ENCODE measurements around the gene COLEC12. TPM values are rescaled to one million over a fixed set of nuclear protein-coding genes. Genes with fewer than 3 reads are reported as not detected.

COLEC12 gene
- polyA plus RNA-seq, 1 donor (not counting 4 experiments of a cell fraction or from before 2014, with no cell fraction given) = not detected

- no peak overlapping the region for H3K9ac ChIP-seq (ENCODE audit: control insufficient read depth, extremely low read depth, insufficient read depth, low read length)
- dilution Hi-C loops (cut with MboI; ENCODE audit: extremely low pct_ligation_motif_present, low sequenced_read_pairs) = no loop called here
- no peaks in the 10 kb centered on the region for H3K27me3 ChIP-seq (ENCODE audit: control insufficient read depth, extremely low read depth, insufficient read depth, low read length)
- FAIRE-seq (no peak), DNase-seq (ENCODE audit: low read depth, low spot score) (no peak)
- H2AFZ ChIP-seq (ENCODE audit: control insufficient read depth, low read length) = no peak overlapping the region
- no peak overlapping the region for H3K4me2 ChIP-seq (ENCODE audit: control insufficient read depth, extremely low read depth, insufficient read depth, low read depth, low read length)
- no peaks in the 10 kb centered on the region for H3K9me3 ChIP-seq (ENCODE audit: control insufficient read depth, low read depth, low read length)
- H3K4me1 ChIP-seq (ENCODE audit: control insufficient read depth, extremely low read depth, insufficient read depth, low read length) = no peaks in the 10 kb centered on the region
- no peaks in the 10 kb centered on the region for H3K79me2 ChIP-seq (ENCODE audit: control insufficient read depth, insufficient read depth, low read length)
- no peaks in the 10 kb centered on the region for H3K9me1 ChIP-seq (ENCODE audit: control insufficient read depth, extremely low read depth, insufficient read depth, low read length)
- H4K20me1 ChIP-seq (ENCODE audit: control insufficient read depth, extremely low read depth, insufficient read depth, low read length) = no peaks in the 10 kb centered on the region
- H3K4me3 ChIP-seq (ENCODE audit: control insufficient read depth in 2 of 3, extremely low read depth in 1 of 3, insufficient read depth in 2 of 3, low read depth in 1 of 3, low read length in 3 of 3) = no peak overlapping the region
- TF ChIP-seq EZH2 (IDR thresholded peaks at IDR 0.05; ENCODE audit: low read length) (no peak), CTCF (optimal IDR thresholded peaks at IDR 0.05 in 1 of 3, IDR thresholded peaks at IDR 0.05 in 1 of 3, conservative IDR thresholded peaks at IDR 0.05 in 1 of 3; ENCODE audit: extremely low read depth in 1 of 3, insufficient read depth in 2 of 3, low read length in 3 of 3) (no peak)
- no peaks in the 10 kb centered on the region for H3K36me3 ChIP-seq (ENCODE audit: control insufficient read depth in 2 of 2, extremely low read depth in 1 of 2, insufficient read depth in 2 of 2, low read length in 2 of 2)
- H3K27ac ChIP-seq (ENCODE audit: control insufficient read depth, insufficient read depth, low read length) = no peak overlapping the region
Observed at GRCh38 chr18:326846-327245, 173.7 kb downstream of the COLEC12 start.

GRCh38 chr18:323253-323622, 177.3 kb downstream of the COLEC12 start:
- no peak for DNase-seq (ENCODE audit: low read depth, low spot score)
- no peak overlapping the region for H3K4me3 ChIP-seq (ENCODE audit: control insufficient read depth in 2 of 3, extremely low read depth in 1 of 3, insufficient read depth in 2 of 3, low read depth in 1 of 3, low read length in 3 of 3)
- no peaks in the 10 kb centered on the region for H4K20me1 ChIP-seq (ENCODE audit: control insufficient read depth, extremely low read depth, insufficient read depth, low read length)
- FAIRE-seq = no peak
- H2AFZ ChIP-seq (ENCODE audit: control insufficient read depth, low read length) = no peak overlapping the region
- no peak overlapping the region for H3K9ac ChIP-seq (ENCODE audit: control insufficient read depth, extremely low read depth, insufficient read depth, low read length)
- H3K27me3 ChIP-seq (ENCODE audit: control insufficient read depth, extremely low read depth, insufficient read depth, low read length) = no peaks in the 10 kb centered on the region
- dilution Hi-C loops (cut with MboI; ENCODE audit: extremely low pct_ligation_motif_present, low sequenced_read_pairs) = no loop called here
- H3K9me1 ChIP-seq (ENCODE audit: control insufficient read depth, extremely low read depth, insufficient read depth, low read length) = no peaks in the 10 kb centered on the region
- H3K4me1 ChIP-seq (ENCODE audit: control insufficient read depth, extremely low read depth, insufficient read depth, low read length) = no peaks in the 10 kb centered on the region
- H3K9me3 ChIP-seq (ENCODE audit: control insufficient read depth, low read depth, low read length) = no peaks in the 10 kb centered on the region
- no peak overlapping the region for H3K4me2 ChIP-seq (ENCODE audit: control insufficient read depth, extremely low read depth, insufficient read depth, low read depth, low read length)
- H3K27ac ChIP-seq (ENCODE audit: control insufficient read depth, insufficient read depth, low read length) = no peak overlapping the region
- no peak for TF ChIP-seq EZH2 (IDR thresholded peaks at IDR 0.05; ENCODE audit: low read length)
- TF ChIP-seq CTCF (optimal IDR thresholded peaks at IDR 0.05 in 1 of 3, IDR thresholded peaks at IDR 0.05 in 1 of 3, conservative IDR thresholded peaks at IDR 0.05 in 1 of 3; ENCODE audit: extremely low read depth in 1 of 3, insufficient read depth in 2 of 3, low read length in 3 of 3) = no peak
- H3K79me2 ChIP-seq (ENCODE audit: control insufficient read depth, insufficient read depth, low read length) = no peaks in the 10 kb centered on the region
- H3K36me3 ChIP-seq (ENCODE audit: control insufficient read depth in 2 of 2, extremely low read depth in 1 of 2, insufficient read depth in 2 of 2, low read length in 2 of 2) = no peaks in the 10 kb centered on the region

Data from keratinocyte (primary cell).